MM.1S (cell line): Measurements from ENCODE around the gene GNAQ.
"Not testable (repeated sequence)": the region's sequence is repeated elsewhere in the genome, so short reads cannot be mapped to it uniquely, and the experiment has no call there.

ENCODE experiments used
- DNase-seq: peaks from one replicate; pipeline ENCODE4 v3.0.0-alpha.2; 2015
- H2AFZ ChIP-seq: fragments of 300-600 bp; sonication (generic); 2 replicates; pipeline ENCODE4 v1.6.0; 2016; ENCODE audit warnings: antibody characterized with exemption, low read length
- H3F3A ChIP-seq: fragments of 300-600 bp; sonication (generic); 2 replicates; pipeline ENCODE4 v1.6.1; 2016; ENCODE audit warnings: mild to moderate bottlenecking, antibody characterized with exemption, low read length, moderate library complexity, mixed read lengths; ENCODE audit not compliant: insufficient read depth
- H3K27ac ChIP-seq: fragments of 300-600 bp; sonication (generic); 2 replicates; pipeline ENCODE4 v1.5.1; 2016; ENCODE audit warnings: mild to moderate bottlenecking, low read length
- H3K27me3 ChIP-seq: fragments of 300-600 bp; sonication (generic); replicated peaks from 2 replicates; pipeline ENCODE4 v1.6.0; 2016; ENCODE audit warnings: low read length; ENCODE audit not compliant: insufficient read depth
- H3K36me3 ChIP-seq: fragments of 300-600 bp; sonication (generic); replicated peaks from 2 replicates; pipeline ENCODE4 v1.6.1; 2016; ENCODE audit warnings: mild to moderate bottlenecking, low read length, mixed read lengths; ENCODE audit not compliant: insufficient read depth
- H3K4me1 ChIP-seq: fragments of 300-600 bp; sonication (generic); 2 replicates; pipeline ENCODE4 v1.6.1; 2016; ENCODE audit warnings: low read length, mixed read lengths
- H3K4me2 ChIP-seq: fragments of 300-600 bp; sonication (generic); 2 replicates; pipeline ENCODE4 v1.6.0; 2016; ENCODE audit warnings: low read depth, low read length
- H3K4me3 ChIP-seq: fragments of 300-600 bp; sonication (generic); 2 replicates; pipeline ENCODE4 v1.5.1; 2016; ENCODE audit warnings: low read length, mixed read lengths
- H3K79me2 ChIP-seq: fragments of 300-600 bp; sonication (generic); 2 replicates; pipeline ENCODE4 v1.6.1; 2016; ENCODE audit warnings: mixed run types, low read length, mixed read lengths
- H3K9ac ChIP-seq: fragments of 300-600 bp; sonication (generic); 2 replicates; pipeline ENCODE4 v1.6.1; 2016; ENCODE audit warnings: low read length, mixed read lengths
- H3K9me2 ChIP-seq: fragments of 300-600 bp; sonication (generic); replicated peaks from 2 replicates; pipeline ENCODE4 v1.6.1; 2016; ENCODE audit warnings: mild to moderate bottlenecking, low read length, mixed read lengths; ENCODE audit not compliant: insufficient read depth
- H3K9me3 ChIP-seq: fragments of 300-600 bp; sonication (generic); replicated peaks from 2 replicates; pipeline ENCODE4 v1.6.1; 2016; ENCODE audit warnings: mild to moderate bottlenecking, low read length, mixed read lengths; ENCODE audit not compliant: insufficient read depth
- H4K20me1 ChIP-seq: fragments of 300-600 bp; sonication (generic); 2 replicates; pipeline ENCODE4 v1.6.1; 2016; ENCODE audit warnings: mild to moderate bottlenecking, low read length, moderate library complexity, mixed read lengths; ENCODE audit not compliant: insufficient read depth
- CTCF ChIP-seq: fragments of 300-600 bp; sonication (generic); IDR thresholded peaks from 2 replicates; pipeline ENCODE4 v1.5.1; 2016; ENCODE audit warnings: antibody characterized with exemption, low read length, mixed read lengths
- EZH2 ChIP-seq: fragments of 300-600 bp; sonication (generic); optimal IDR thresholded peaks from 2 replicates; pipeline ENCODE3; 2017; ENCODE audit warnings: low read depth, mild to moderate bottlenecking, antibody characterized with exemption, low read length, mixed read lengths
- EZH2phosphoT487 ChIP-seq: fragments of 300-600 bp; sonication (generic); IDR thresholded peaks from 2 replicates; pipeline ENCODE4 v1.6.1; 2018; ENCODE audit warnings: antibody characterized with exemption, low read length

Gene GNAQ

GRCh38 chr9:77705636-77706035 is 326.0 kb downstream of the GNAQ start:
- DNase-seq: no peak
- TF ChIP-seq EZH2 (no peak), CTCF (no peak), EZH2phosphoT487 (no peak)
- Histone ChIP-seq H3K4me2 (no peak overlapping the region), H4K20me1 (no peaks in the 10 kb centered on the region), H3K9me2 (no peaks in the 10 kb centered on the region), H3K36me3 (no peaks in the 10 kb centered on the region), H3K27ac (no peak overlapping the region), H2AFZ (no peak overlapping the region), H3K9me3 (no peaks in the 10 kb centered on the region), H3K4me1 (no peaks in the 10 kb centered on the region), H3K27me3 (no peaks in the 10 kb centered on the region), H3F3A (no peaks in the 10 kb centered on the region), H3K4me3 (no peak overlapping the region), H3K9ac (no peak overlapping the region), H3K79me2 (no peaks in the 10 kb centered on the region)

GRCh38 chr9:77702521-77703390 is 328.9 kb downstream of the GNAQ start:
- not testable (repeated sequence) for H4K20me1 ChIP-seq, H3K27ac ChIP-seq, H2AFZ ChIP-seq, H3K4me3 ChIP-seq, H3K4me1 ChIP-seq, H3K4me2 ChIP-seq, H3K9me2 ChIP-seq, H3K9me3 ChIP-seq, H3K27me3 ChIP-seq, H3K36me3 ChIP-seq, H3K9ac ChIP-seq, H3F3A ChIP-seq, H3K79me2 ChIP-seq, DNase-seq

- no peak for TF ChIP-seq CTCF
- no peak for TF ChIP-seq EZH2phosphoT487
- no peak for TF ChIP-seq EZH2
- no peaks in the 10 kb centered on the region for H3K4me1 ChIP-seq
- no peaks in the 10 kb centered on the region for H3K9me2 ChIP-seq
- H3K9me3 ChIP-seq: no peaks in the 10 kb centered on the region
- H3K9ac ChIP-seq: no peak overlapping the region
- no peak overlapping the region for H3K4me3 ChIP-seq
- H2AFZ ChIP-seq: no peak overlapping the region
- no peak overlapping the region for H3K4me2 ChIP-seq
- H4K20me1 ChIP-seq: no peaks in the 10 kb centered on the region
- H3K36me3 ChIP-seq: no peaks in the 10 kb centered on the region
- H3K79me2 ChIP-seq: no peaks in the 10 kb centered on the region
- no peak for DNase-seq
- no peaks in the 10 kb centered on the region for H3K27me3 ChIP-seq
- no peak overlapping the region for H3K27ac ChIP-seq
- H3F3A ChIP-seq: no peaks in the 10 kb centered on the region
Observed at GRCh38 chr9:77697238-77697984, 334.2 kb downstream of the GNAQ start.

- H3K36me3 ChIP-seq, H3K9ac ChIP-seq, H3K27me3 ChIP-seq, H4K20me1 ChIP-seq, H3K79me2 ChIP-seq, H3K4me1 ChIP-seq, H3K9me3 ChIP-seq, DNase-seq, H3K9me2 ChIP-seq, H3F3A ChIP-seq, H3K4me3 ChIP-seq, H3K4me2 ChIP-seq, H3K27ac ChIP-seq, H2AFZ ChIP-seq: not testable (repeated sequence)
Observed at GRCh38 chr9:77690723-77691122, 340.9 kb downstream of the GNAQ start.

- not testable (repeated sequence) for H3F3A ChIP-seq, DNase-seq, H3K9me2 ChIP-seq, H3K4me3 ChIP-seq, H3K27ac ChIP-seq, H3K9me3 ChIP-seq, H4K20me1 ChIP-seq, H3K9ac ChIP-seq, H3K4me2 ChIP-seq, H3K4me1 ChIP-seq, H3K79me2 ChIP-seq, H2AFZ ChIP-seq, H3K36me3 ChIP-seq, H3K27me3 ChIP-seq
Observed at GRCh38 chr9:77690119-77690518, 341.5 kb downstream of the GNAQ start.

GRCh38 chr9:77687737-77688136 is 343.9 kb downstream of the GNAQ start:
- H4K20me1 ChIP-seq, H3K79me2 ChIP-seq, H3K9me3 ChIP-seq, H3K4me2 ChIP-seq, H3K4me1 ChIP-seq, H3K9me2 ChIP-seq, H3K9ac ChIP-seq, H3K36me3 ChIP-seq, DNase-seq, H3F3A ChIP-seq, H3K27me3 ChIP-seq, H3K4me3 ChIP-seq, H2AFZ ChIP-seq, H3K27ac ChIP-seq: not testable (repeated sequence)
